IPS DF 6.9 (cell line): Measurements from ENCODE around the gene AHCYL2.

Experiments used
- DNase-seq: peaks from one replicate; pipeline ENCODE4 v3.0.0-alpha.2; 2013; ENCODE audit warnings: low read depth, low spot score
- H3K27ac ChIP-seq: one replicate; pipeline ENCODE4 v1.5.1; 2013; ENCODE audit warnings: low read length, control low read depth
- H3K27me3 ChIP-seq: 2 replicates; pipeline ENCODE4 v1.6.1; 2013; ENCODE audit warnings: mild to moderate bottlenecking, low read length; ENCODE audit not compliant: control insufficient read depth, insufficient read depth
- H3K36me3 ChIP-seq: 2 replicates; pipeline ENCODE4 v1.6.1; 2013; ENCODE audit warnings: low read length; ENCODE audit not compliant: control insufficient read depth, insufficient read depth
- H3K4me1 ChIP-seq: 2 replicates; pipeline ENCODE4 v1.6.1; 2013; ENCODE audit warnings: low read length; ENCODE audit not compliant: control insufficient read depth, insufficient read depth
- H3K4me3 ChIP-seq: 2 replicates; pipeline ENCODE4 v1.5.1; 2013; ENCODE audit warnings: mild to moderate bottlenecking, low read length
- H3K9me3 ChIP-seq: 2 replicates; pipeline ENCODE4 v1.6.1; 2013; ENCODE audit warnings: low read length, inconsistent platforms; ENCODE audit not compliant: control insufficient read depth, insufficient read depth
- WGBS: extraction: QIAGEN DNeasy Blood & Tissue Kit; methylation state at CpG from one replicate; pipeline ENCODE4 v1.1.7; 2013; ENCODE audit warnings: mixed read lengths, missing lambda C conversion rate; ENCODE audit not compliant: insufficient read length, insufficient coverage; 5-methylcytosine and 5-hydroxymethylcytosine counted together

Gene AHCYL2

GRCh38 chr7:129191272-129191671 is 33.6 kb upstream of the AHCYL2 start:
- no peak for DNase-seq
- peaks cover 3% of the 10 kb centered on the region; the same call in 1 of the 2 replicates for H3K4me1 ChIP-seq
- WGBS, result no CpG with 5 or more reads among the region's 3 CpGs

GRCh38 chr7:129193892-129194291 is 30.9 kb upstream of the AHCYL2 start:
- no peak for DNase-seq
- Histone ChIP-seq H3K4me1 (no peaks in the 10 kb centered on the region; the same call in 1 of the 2 replicates), H3K36me3 (no peaks in the 10 kb centered on the region), H3K27ac (no peak overlapping the region), H3K27me3 (no peaks in the 10 kb centered on the region), H3K4me3 (no peak overlapping the region), H3K9me3 (no peaks in the 10 kb centered on the region)
- WGBS, result no CpG with 5 or more reads among the region's 3 CpGs

More at GRCh38 chr7:129191272-129191671, 33.6 kb upstream of the AHCYL2 start:
- H3K4me3 ChIP-seq, result no peak overlapping the region
- H3K36me3 ChIP-seq, result no peaks in the 10 kb centered on the region
- no peaks in the 10 kb centered on the region; the same call in 1 of the 2 replicates for H3K27me3 ChIP-seq
- H3K27ac ChIP-seq, result no peak overlapping the region
- no peaks in the 10 kb centered on the region for H3K9me3 ChIP-seq

GRCh38 chr7:129197771-129198170 is 27.1 kb upstream of the AHCYL2 start:
- Histone ChIP-seq H3K4me1 (no peaks in the 10 kb centered on the region), H3K27ac (no peak overlapping the region), H3K27me3 (no peaks in the 10 kb centered on the region), H3K36me3 (no peaks in the 10 kb centered on the region), H3K4me3 (no peak overlapping the region), H3K9me3 (no peaks in the 10 kb centered on the region)
- no peak for DNase-seq
- WGBS, result no CpG with 5 or more reads among the region's 4 CpGs

GRCh38 chr7:129199406-129199805 is 25.4 kb upstream of the AHCYL2 start:
- H3K27ac ChIP-seq, result no peak overlapping the region

GRCh38 chr7:129202058-129202777 is 22.6 kb upstream of the AHCYL2 start:
- DNase-seq, result no peak
- H3K4me3 ChIP-seq, result no peak overlapping the region
- H3K4me1 ChIP-seq, result no peaks in the 10 kb centered on the region
- H3K27me3 ChIP-seq, result no peaks in the 10 kb centered on the region
- H3K9me3 ChIP-seq, result no peaks in the 10 kb centered on the region
- peaks cover 4% of the 10 kb centered on the region; the same call in 1 of the 2 replicates for H3K36me3 ChIP-seq
- H3K27ac ChIP-seq, result no peak overlapping the region
- no CpG with 5 or more reads among the region's 8 CpGs for WGBS

More at GRCh38 chr7:129199406-129199805, 25.4 kb upstream of the AHCYL2 start:
- Histone ChIP-seq H3K4me3 (no peak overlapping the region), H3K27me3 (no peaks in the 10 kb centered on the region), H3K36me3 (no peaks in the 10 kb centered on the region), H3K4me1 (no peaks in the 10 kb centered on the region), H3K9me3 (no peaks in the 10 kb centered on the region)
- WGBS, result 100% methylated on average over 1 of the region's 4 CpGs
- no peak for DNase-seq

- Histone ChIP-seq H3K27me3 (no peaks in the 10 kb centered on the region), H3K27ac (no peak overlapping the region), H3K4me3 (no peak overlapping the region), H3K9me3 (no peaks in the 10 kb centered on the region), H3K4me1 (no peaks in the 10 kb centered on the region), H3K36me3 (peaks cover 7% of the 10 kb centered on the region; the same call in 1 of the 2 replicates)
- WGBS, result no CpG with 5 or more reads among the region's 14 CpGs
- no peak for DNase-seq
Observed at GRCh38 chr7:129203050-129203741, 21.6 kb upstream of the AHCYL2 start.

GRCh38 chr7:129205126-129205818 is 19.6 kb upstream of the AHCYL2 start:
- DNase-seq, result no peak
- Histone ChIP-seq H3K27ac (no peak overlapping the region), H3K4me3 (no peak overlapping the region), H3K4me1 (no peaks in the 10 kb centered on the region), H3K9me3 (no peaks in the 10 kb centered on the region), H3K36me3 (peaks cover 14% of the 10 kb centered on the region), H3K27me3 (no peaks in the 10 kb centered on the region)
- WGBS, result no CpG with 5 or more reads among the region's 29 CpGs

- Histone ChIP-seq H3K36me3 (peaks cover 14% of the 10 kb centered on the region), H3K9me3 (no peaks in the 10 kb centered on the region), H3K4me3 (no peak overlapping the region), H3K27me3 (no peaks in the 10 kb centered on the region), H3K4me1 (no peaks in the 10 kb centered on the region), H3K27ac (no peak overlapping the region)
- no peak for DNase-seq
- WGBS, result no CpG with 5 or more reads among the region's 18 CpGs
Observed at GRCh38 chr7:129205987-129206785, 18.6 kb upstream of the AHCYL2 start.

- Histone ChIP-seq H3K9me3 (no peaks in the 10 kb centered on the region), H3K4me1 (no peaks in the 10 kb centered on the region), H3K27me3 (no peaks in the 10 kb centered on the region), H3K36me3 (peaks cover 26% of the 10 kb centered on the region), H3K4me3 (no peak overlapping the region), H3K27ac (no peak overlapping the region)
- WGBS, result no CpG with 5 or more reads among the region's 9 CpGs
- no peak for DNase-seq
Observed at GRCh38 chr7:129208667-129209066, 16.2 kb upstream of the AHCYL2 start.
